ENCODE results near the gene SHISAL2B. TPM values are rescaled to one million over a fixed set of nuclear protein-coding genes. Genes with fewer than 3 reads are reported as not detected.

The SHISAL2B gene
- polyA plus RNA-seq, 2 of the 4 experiments (the other 2 are of a cell fraction), result not detected

GRCh38 chr5:64749385-64749784 lies 59.1 kb downstream of the SHISAL2B start:
- no peak overlapping the region for H3K27ac ChIP-seq
- POLR2A ChIA-PET, result no interaction called here
- no peaks in the 10 kb centered on the region for H3K9me3 ChIP-seq
- DNase-seq (ENCODE audit: low read depth in 1 of 2, low spot score in 1 of 2), result no peak
- WGBS (ENCODE audit: missing lambda C conversion rate), result 93% methylated on average over 4 of the region's 4 CpGs
- no peak overlapping the region for H3K4me3 ChIP-seq
- FAIRE-seq, result no peak
- no peak overlapping the region for H3K4me2 ChIP-seq
- ATAC-seq, result no peak
- no peak for TF ChIP-seq HOXB5 (CRISPR knock-in tag; IDR thresholded peaks at IDR 0.05)
- TF ChIP-seq JUNB (IDR thresholded peaks at IDR 0.05), result no peak
- TF ChIP-seq PHF8 (IDR thresholded peaks at IDR 0.05; ENCODE audit: borderline replicate concordance, low read depth), result no peak
- TF ChIP-seq HES2 (IDR thresholded peaks at IDR 0.05), result no peak
- no peak for TF ChIP-seq MYC (IDR thresholded peaks at IDR 0.05; ENCODE audit: borderline replicate concordance, low read length)
- TF ChIP-seq EHMT2 (IDR thresholded peaks at IDR 0.05; ENCODE audit: low read depth), result no peak
- TF ChIP-seq HOXA7 (CRISPR knock-in tag; IDR thresholded peaks at IDR 0.05), result no peak
- no peak for TF ChIP-seq REST (IDR thresholded peaks at IDR 0.05)
- H3K4me1 ChIP-seq, result 0 out of 3 replicates have a peak, but pooled peaks cover 5% of the 10 kb centered on the region
- CTCF ChIA-PET, result interaction anchor here (0.6 to 1.2 kb wide), 4 partner anchors 18 to 35 kb away, joined by 3 to 5 read pairs (median 3); partner anchors contain the start of gene SREK1IP1

GRCh38 chr5:64754066-64754465 lies 63.8 kb downstream of the SHISAL2B start:
- no peak for DNase-seq (ENCODE audit: low read depth in 1 of 2, low spot score in 1 of 2)
- 95% methylated on average over 2 of the region's 2 CpGs for WGBS (ENCODE audit: missing lambda C conversion rate)
- CTCF ChIA-PET, result interaction anchor here (1.1 kb wide), 1 partner anchor 119 kb away, joined by 3 read pairs; no protein-coding TSS in a partner anchor
- no peak for FAIRE-seq
- Histone ChIP-seq H3K4me3 (no peak overlapping the region), H3K4me2 (no peak overlapping the region), H3K27ac (no peak overlapping the region), H3K4me1 (0 out of 3 replicates have a peak, but pooled peaks cover 5% of the 10 kb centered on the region), H3K9me3 (no peaks in the 10 kb centered on the region)
- POLR2A ChIA-PET, result no interaction called here
- ATAC-seq, result no peak
- TF ChIP-seq BHLHE40 (IDR thresholded peaks at IDR 0.05; ENCODE audit: low read depth, low read length), result no peak
- TF ChIP-seq ZC3H11A (IDR thresholded peaks at IDR 0.05), result no peak
- no peak for TF ChIP-seq MAZ (IDR thresholded peaks at IDR 0.05; ENCODE audit: borderline replicate concordance, low read depth, low read length)
- no peak for TF ChIP-seq USF2 (IDR thresholded peaks at IDR 0.05)
- no peak for TF ChIP-seq POLR2A (IDR thresholded peaks at IDR 0.05; ENCODE audit: low read length)
- TF ChIP-seq, protein P1, sequence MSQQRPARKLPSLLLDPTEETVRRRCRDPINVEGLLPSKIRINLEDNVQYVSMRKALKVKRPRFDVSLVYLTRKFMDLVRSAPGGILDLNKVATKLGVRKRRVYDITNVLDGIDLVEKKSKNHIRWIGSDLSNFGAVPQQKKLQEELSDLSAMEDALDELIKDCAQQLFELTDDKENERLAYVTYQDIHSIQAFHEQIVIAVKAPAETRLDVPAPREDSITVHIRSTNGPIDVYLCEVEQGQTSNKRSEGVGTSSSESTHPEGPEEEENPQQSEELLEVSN (IDR thresholded peaks at IDR 0.05; ENCODE audit: borderline replicate concordance, low read depth), result no peak

- H3K9me3 ChIP-seq, result no peaks in the 10 kb centered on the region
- no peak overlapping the region for H3K4me2 ChIP-seq
- no peak overlapping the region for H3K4me3 ChIP-seq
- H3K4me1 ChIP-seq, result no peaks in the 10 kb centered on the region
- H3K27ac ChIP-seq, result no peak overlapping the region
- POLR2A ChIA-PET, result no interaction called here
- ATAC-seq, result no peak
- 81% methylated on average over 3 of the region's 3 CpGs for WGBS (ENCODE audit: missing lambda C conversion rate)
- CTCF ChIA-PET, result interaction anchor here (1.3 kb wide), 1 partner anchor 12 kb away, joined by 3 read pairs; no protein-coding TSS in a partner anchor
- FAIRE-seq, result no peak
- TF ChIP-seq RCOR1 (IDR thresholded peaks at IDR 0.05; ENCODE audit: low read depth, low read length) (no peak), POLR2AphosphoS2 (conservative IDR thresholded peaks at IDR 0.05; ENCODE audit: low read length) (no peak), FOSB (CRISPR knock-in tag; IDR thresholded peaks at IDR 0.05) (no peak), HOXA7 (CRISPR knock-in tag; IDR thresholded peaks at IDR 0.05) (no peak), MAZ (IDR thresholded peaks at IDR 0.05; ENCODE audit: borderline replicate concordance, low read depth, low read length) (no peak), TFCP2L1 (CRISPR knock-in tag; IDR thresholded peaks at IDR 0.05) (no peak)
- TF ChIP-seq, protein P2, sequence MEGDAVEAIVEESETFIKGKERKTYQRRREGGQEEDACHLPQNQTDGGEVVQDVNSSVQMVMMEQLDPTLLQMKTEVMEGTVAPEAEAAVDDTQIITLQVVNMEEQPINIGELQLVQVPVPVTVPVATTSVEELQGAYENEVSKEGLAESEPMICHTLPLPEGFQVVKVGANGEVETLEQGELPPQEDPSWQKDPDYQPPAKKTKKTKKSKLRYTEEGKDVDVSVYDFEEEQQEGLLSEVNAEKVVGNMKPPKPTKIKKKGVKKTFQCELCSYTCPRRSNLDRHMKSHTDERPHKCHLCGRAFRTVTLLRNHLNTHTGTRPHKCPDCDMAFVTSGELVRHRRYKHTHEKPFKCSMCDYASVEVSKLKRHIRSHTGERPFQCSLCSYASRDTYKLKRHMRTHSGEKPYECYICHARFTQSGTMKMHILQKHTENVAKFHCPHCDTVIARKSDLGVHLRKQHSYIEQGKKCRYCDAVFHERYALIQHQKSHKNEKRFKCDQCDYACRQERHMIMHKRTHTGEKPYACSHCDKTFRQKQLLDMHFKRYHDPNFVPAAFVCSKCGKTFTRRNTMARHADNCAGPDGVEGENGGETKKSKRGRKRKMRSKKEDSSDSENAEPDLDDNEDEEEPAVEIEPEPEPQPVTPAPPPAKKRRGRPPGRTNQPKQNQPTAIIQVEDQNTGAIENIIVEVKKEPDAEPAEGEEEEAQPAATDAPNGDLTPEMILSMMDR (IDR thresholded peaks at IDR 0.05), result no peak
- DNase-seq (ENCODE audit: low read depth in 1 of 2, low spot score in 1 of 2), result no peak
Measured at GRCh38 chr5:64758901-64759300, 68.6 kb downstream of the SHISAL2B start.
